Neuronal stem cell (in vitro differentiated cells): ENCODE data around the gene ACTL6B.

Experiments used
- DNase-seq: peaks from one replicate; pipeline ENCODE4 v3.0.0-alpha.2; 2013; ENCODE audit warnings: low spot score
- H2AFZ ChIP-seq: one replicate; pipeline ENCODE4 v1.6.1; 2013; ENCODE audit warnings: mild to moderate bottlenecking, low read length, inconsistent platforms
- H2AK5ac ChIP-seq: 2 replicates; pipeline ENCODE4 v1.6.1; 2013; ENCODE audit warnings: low read depth, mild to moderate bottlenecking, inconsistent platforms, low read length, moderate library complexity, mixed read lengths
- H2BK120ac ChIP-seq: 2 replicates; pipeline ENCODE4 v1.6.1; 2013; ENCODE audit warnings: low read depth, mild to moderate bottlenecking, inconsistent platforms, low read length, moderate library complexity, mixed read lengths
- H2BK12ac ChIP-seq: one replicate; pipeline ENCODE4 v1.6.1; 2013; ENCODE audit warnings: low read length, inconsistent platforms
- H2BK15ac ChIP-seq: 2 replicates; pipeline ENCODE4 v1.6.1; 2013; ENCODE audit warnings: mild to moderate bottlenecking, low read length, inconsistent platforms, mixed read lengths
- H2BK5ac ChIP-seq: one replicate; pipeline ENCODE4 v1.6.1; 2013; ENCODE audit warnings: inconsistent platforms, mild to moderate bottlenecking, low read length, moderate library complexity
- H3K14ac ChIP-seq: one replicate; pipeline ENCODE4 v1.6.1; 2013; ENCODE audit warnings: low read length, inconsistent platforms
- H3K18ac ChIP-seq: 2 replicates; pipeline ENCODE4 v1.6.1; 2013; ENCODE audit warnings: low read length, inconsistent platforms
- H3K23ac ChIP-seq: 2 replicates; pipeline ENCODE4 v1.6.1; 2013; ENCODE audit warnings: low read depth, mild to moderate bottlenecking, mixed read lengths, low read length, inconsistent platforms; ENCODE audit not compliant: poor library complexity
- H3K27ac ChIP-seq: replicated peaks from 3 replicates; pipeline ENCODE4 v1.5.1; 2013; ENCODE audit warnings: low read length, inconsistent platforms
- H3K27me3 ChIP-seq, 3 experiments: 2 replicates each; pipeline ENCODE4 v1.6.1; 2013; ENCODE audit warnings: low read length in 3 of 3, mild to moderate bottlenecking in 2 of 3, inconsistent platforms in 1 of 3, low read depth in 1 of 3, mixed read lengths in 1 of 3, moderate library complexity in 1 of 3; ENCODE audit not compliant: control insufficient read depth in 3 of 3, insufficient read depth in 3 of 3
- H3K36me3 ChIP-seq, 2 donors: replicated peaks in 1 of 2; 2 replicates each; pipeline ENCODE4 v1.6.1; 2013; ENCODE audit warnings: low read length in 2 of 2; ENCODE audit not compliant: control insufficient read depth in 2 of 2, insufficient read depth in 2 of 2
- H3K4ac ChIP-seq: 2 replicates; pipeline ENCODE4 v1.6.1; 2013; ENCODE audit warnings: inconsistent platforms, mild to moderate bottlenecking, low read length, moderate library complexity
- H3K4me1 ChIP-seq, 2 donors: 1 replicate in 1 of 2; 2 replicates in 1 of 2; pipeline ENCODE4 v1.6.1; 2013; ENCODE audit warnings: low read length in 2 of 2, low read depth in 1 of 2; ENCODE audit not compliant: control insufficient read depth in 2 of 2, insufficient read depth in 1 of 2
- H3K4me2 ChIP-seq: one replicate; pipeline ENCODE4 v1.6.1; 2013; ENCODE audit warnings: mild to moderate bottlenecking, low read length, inconsistent platforms; ENCODE audit not compliant: insufficient read depth, poor library complexity, severe bottlenecking
- H3K4me3 ChIP-seq, 2 donors: 2 replicates each; pipeline ENCODE4 v1.5.1; 2013; ENCODE audit warnings: low read length in 2 of 2, mild to moderate bottlenecking in 2 of 2, inconsistent platforms in 1 of 2, moderate library complexity in 1 of 2
- H3K79me1 ChIP-seq: one replicate; pipeline ENCODE4 v1.6.1; 2013; ENCODE audit warnings: low read depth, mild to moderate bottlenecking, inconsistent platforms, low read length, moderate library complexity
- H3K9ac ChIP-seq: one replicate; pipeline ENCODE4 v1.6.1; 2013; ENCODE audit warnings: mild to moderate bottlenecking, low read depth, low read length, inconsistent platforms; ENCODE audit not compliant: poor library complexity
- H3K9me3 ChIP-seq, 2 donors: replicated peaks in 1 of 2; 2 replicates each; pipeline versions ENCODE3 to v1.6.1; 2013; ENCODE audit warnings: low read length in 2 of 2, mild to moderate bottlenecking in 2 of 2, inconsistent platforms in 1 of 2, low read depth in 1 of 2, mixed read lengths in 1 of 2, moderate library complexity in 1 of 2; ENCODE audit not compliant: control insufficient read depth in 2 of 2, insufficient read depth in 1 of 2
- H4K8ac ChIP-seq: one replicate; pipeline ENCODE4 v1.6.1; 2013; ENCODE audit warnings: low read depth, mild to moderate bottlenecking, inconsistent platforms, low read length, moderate library complexity
- H4K91ac ChIP-seq: one replicate; pipeline ENCODE4 v1.6.1; 2013; ENCODE audit warnings: low read length, low read depth, mild to moderate bottlenecking, inconsistent platforms; ENCODE audit not compliant: poor library complexity
- WGBS, 2 donors: extraction: QIAGEN DNeasy Blood & Tissue Kit; methylation state at CpG; one replicate each; pipeline ENCODE4 v1.1.7; 2013; ENCODE audit warnings: missing lambda C conversion rate in 2 of 2, mixed read lengths in 1 of 2; ENCODE audit not compliant: insufficient read length in 2 of 2, insufficient replicate concordance in 1 of 2; ENCODE audit errors: extremely low coverage in 2 of 2; 5-methylcytosine and 5-hydroxymethylcytosine counted together

ACTL6B gene

GRCh38 chr7:100691676-100692577 is 35.7 kb upstream of the ACTL6B start:
- H3K9me3 ChIP-seq, result no peaks in the 10 kb centered on the region
- H2BK12ac ChIP-seq, result no peak overlapping the region
- H2AFZ ChIP-seq, result no peak overlapping the region
- DNase-seq, result peak; percentile 92
- no peak overlapping the region for H3K18ac ChIP-seq
- H2BK5ac ChIP-seq, result no peak overlapping the region
- peak overlapping the region; percentile 34 for H3K27ac ChIP-seq
- H4K8ac ChIP-seq, result no peak overlapping the region
- no peak overlapping the region for H4K91ac ChIP-seq
- peaks cover 9 to 21% of the 10 kb centered on the region in 2 donors for H3K4me1 ChIP-seq
- H3K4ac ChIP-seq, result no peak overlapping the region
- peaks cover 19% of the 10 kb centered on the region for H3K79me1 ChIP-seq
- peaks cover 32 to 50% of the 10 kb centered on the region in 2 donors for H3K36me3 ChIP-seq
- H3K9ac ChIP-seq, result no peak overlapping the region
- H3K23ac ChIP-seq, result no peak overlapping the region
- H2AK5ac ChIP-seq, result no peak overlapping the region
- peaks cover 0 to 2% (median 0%) of the 10 kb centered on the region in 3 experiments for H3K27me3 ChIP-seq
- peak overlapping the region; percentile 48 for H3K4me2 ChIP-seq
- no peak overlapping the region for H2BK120ac ChIP-seq
- no peak overlapping the region for H3K14ac ChIP-seq
- H2BK15ac ChIP-seq, result no peak overlapping the region
- no CpG with 5 or more reads among the region's 28 CpGs for WGBS, 2 donors
- peak overlapping the region; percentile 31 to 74 for H3K4me3 ChIP-seq

GRCh38 chr7:100689230-100690135 is 33.2 kb upstream of the ACTL6B start:
- no peak overlapping the region for H3K4me3 ChIP-seq
- H2BK120ac ChIP-seq, result no peak overlapping the region
- H3K18ac ChIP-seq, result no peak overlapping the region
- DNase-seq, result no peak
- H3K4me1 ChIP-seq, result peaks cover 9 to 21% of the 10 kb centered on the region in 2 donors
- H3K27ac ChIP-seq, result no peak overlapping the region
- H2BK5ac ChIP-seq, result no peak overlapping the region
- H4K8ac ChIP-seq, result no peak overlapping the region
- peaks cover 23% of the 10 kb centered on the region for H3K79me1 ChIP-seq
- H3K14ac ChIP-seq, result no peak overlapping the region
- no peak overlapping the region for H2AFZ ChIP-seq
- H3K27me3 ChIP-seq, result no peaks in the 10 kb centered on the region
- H2AK5ac ChIP-seq, result no peak overlapping the region
- no peak overlapping the region for H2BK12ac ChIP-seq
- peaks cover 54 to 75% of the 10 kb centered on the region in 2 donors for H3K36me3 ChIP-seq
- H3K4me2 ChIP-seq, result no peak overlapping the region
- no peak overlapping the region for H3K23ac ChIP-seq
- H3K9me3 ChIP-seq, result no peaks in the 10 kb centered on the region
- no peak overlapping the region for H2BK15ac ChIP-seq
- no peak overlapping the region for H3K4ac ChIP-seq
- H4K91ac ChIP-seq, result no peak overlapping the region
- WGBS, 2 donors, result no CpG with 5 or more reads among the region's 18 CpGs
- H3K9ac ChIP-seq, result peak overlapping the region; percentile 57

- WGBS, 2 donors, result no CpG with 5 or more reads among the region's 16 CpGs
- no peak for DNase-seq
- peak overlapping the region; percentile 65 for H3K9ac ChIP-seq
Observed at GRCh38 chr7:100688326-100688860, 32.1 kb upstream of the ACTL6B start.

More at GRCh38 chr7:100688326-100688860, 32.1 kb upstream of the ACTL6B start:
- no peak overlapping the region for H3K4ac ChIP-seq
- no peaks in the 10 kb centered on the region for H3K27me3 ChIP-seq
- no peak overlapping the region for H4K8ac ChIP-seq
- peak overlapping the region; percentile 26 for H3K23ac ChIP-seq
- no peak overlapping the region for H2BK12ac ChIP-seq
- H3K18ac ChIP-seq, result no peak overlapping the region
- no peak overlapping the region for H3K27ac ChIP-seq
- H2AFZ ChIP-seq, result no peak overlapping the region
- no peak overlapping the region for H2BK120ac ChIP-seq
- H3K9me3 ChIP-seq, result no peaks in the 10 kb centered on the region
- no peak overlapping the region for H4K91ac ChIP-seq
- H2AK5ac ChIP-seq, result no peak overlapping the region
- peaks cover 9 to 21% of the 10 kb centered on the region in 2 donors for H3K4me1 ChIP-seq
- no peak overlapping the region for H3K14ac ChIP-seq
- peaks cover 24% of the 10 kb centered on the region for H3K79me1 ChIP-seq
- H3K4me2 ChIP-seq, result no peak overlapping the region
- peaks cover 62 to 86% of the 10 kb centered on the region in 2 donors for H3K36me3 ChIP-seq
- no peak overlapping the region for H3K4me3 ChIP-seq
- H2BK15ac ChIP-seq, result no peak overlapping the region
- no peak overlapping the region for H2BK5ac ChIP-seq
